RPMI8226 (cell line): Measurements from ENCODE around the gene HSPA2.
"Not testable (repeated sequence)": the region's sequence is repeated elsewhere in the genome, so short reads cannot be mapped to it uniquely, and the experiment has no call there.

Experiments used
- DNase-seq: peaks from one replicate; pipeline ENCODE4 v3.0.0-alpha.2; 2015

HSPA2 gene

DNA sequence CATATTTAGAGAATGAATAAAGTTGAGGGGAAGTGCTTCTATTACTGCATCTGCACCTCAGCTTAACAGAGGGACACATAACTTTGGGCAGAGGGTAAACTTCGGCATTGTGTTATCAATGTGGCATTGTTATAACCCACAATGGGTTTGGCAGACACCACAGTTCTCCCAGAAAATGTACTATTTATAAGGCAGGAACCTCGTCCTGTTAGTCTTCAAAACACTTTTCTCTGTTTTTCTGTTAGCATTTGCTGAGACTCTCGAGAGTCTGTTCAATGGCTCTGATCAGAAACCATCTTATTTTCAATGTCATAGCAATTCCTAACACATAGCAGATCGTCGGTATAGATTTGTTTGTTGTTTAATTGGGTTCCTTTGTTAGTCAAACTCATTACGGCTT lies 23.2 kb downstream of the HSPA2 start:
- DNase-seq: no peak

DNA sequence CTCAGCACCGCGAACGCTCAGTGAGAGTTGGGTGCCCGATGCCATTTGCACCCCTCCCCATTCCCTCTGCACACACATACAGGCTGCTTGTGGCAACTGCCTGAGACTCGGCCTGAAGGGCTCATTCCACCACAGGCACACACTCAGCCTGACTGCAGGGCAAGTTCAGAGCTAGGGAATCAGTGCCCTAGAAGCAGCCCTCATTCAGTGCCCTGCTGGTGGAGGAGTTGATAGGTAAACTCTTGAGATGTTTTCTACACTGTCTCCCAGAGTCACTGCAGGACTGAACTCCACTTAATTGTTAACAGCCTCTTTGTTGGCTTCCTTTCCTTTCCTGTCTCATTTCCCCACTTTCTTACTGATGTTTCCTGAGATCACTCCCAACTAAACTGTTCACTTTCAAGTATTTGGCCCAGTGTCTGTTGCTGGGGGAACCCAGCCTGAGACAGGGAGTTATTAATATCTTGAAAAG lies 26.1 kb downstream of the HSPA2 start:
- no peak for DNase-seq

DNA sequence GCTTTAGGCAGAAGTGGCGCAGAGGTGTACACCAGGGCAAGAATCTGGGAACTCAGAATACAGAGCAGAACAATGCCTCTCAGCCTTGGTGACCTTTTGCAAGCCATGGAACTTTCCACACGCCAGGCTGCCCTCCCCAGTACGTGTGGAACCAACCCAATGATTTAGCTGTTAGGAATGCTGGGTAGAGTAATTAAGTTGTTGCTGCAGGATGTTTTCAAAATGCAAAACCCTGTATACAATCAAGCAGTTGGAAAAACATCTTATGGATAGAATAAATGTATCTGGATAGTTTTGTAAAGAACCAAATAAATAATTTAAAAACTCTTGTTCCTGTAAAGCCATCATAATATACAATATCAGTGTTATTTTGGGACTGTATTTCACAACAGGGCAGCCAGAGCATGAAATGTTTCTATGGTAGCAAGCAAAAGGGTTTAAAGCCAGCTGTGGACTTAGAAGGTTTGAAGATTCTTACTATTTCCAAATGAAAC lies 28.6 kb downstream of the HSPA2 start:
- no peak for DNase-seq

DNA sequence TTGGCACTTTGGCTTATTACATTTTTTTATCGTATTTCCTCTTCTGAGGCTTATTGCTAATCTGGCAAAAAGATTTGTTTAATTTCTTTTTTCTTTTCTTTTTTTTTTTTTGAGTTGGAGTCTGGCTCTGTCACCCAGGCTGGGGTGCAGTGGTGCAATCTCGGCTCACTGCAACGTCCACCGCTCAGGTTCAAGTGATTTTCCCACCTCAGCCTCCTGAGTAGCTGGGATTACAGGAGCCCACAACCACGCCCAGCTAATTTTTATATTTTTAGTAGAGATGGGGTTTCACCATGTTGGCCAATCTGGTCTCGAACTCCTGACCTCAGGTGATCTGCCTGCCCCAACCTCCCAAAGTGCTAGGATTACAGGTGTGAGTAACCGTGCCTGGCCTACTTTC lies 29.1 kb downstream of the HSPA2 start:
- not testable (repeated sequence) for DNase-seq

DNA sequence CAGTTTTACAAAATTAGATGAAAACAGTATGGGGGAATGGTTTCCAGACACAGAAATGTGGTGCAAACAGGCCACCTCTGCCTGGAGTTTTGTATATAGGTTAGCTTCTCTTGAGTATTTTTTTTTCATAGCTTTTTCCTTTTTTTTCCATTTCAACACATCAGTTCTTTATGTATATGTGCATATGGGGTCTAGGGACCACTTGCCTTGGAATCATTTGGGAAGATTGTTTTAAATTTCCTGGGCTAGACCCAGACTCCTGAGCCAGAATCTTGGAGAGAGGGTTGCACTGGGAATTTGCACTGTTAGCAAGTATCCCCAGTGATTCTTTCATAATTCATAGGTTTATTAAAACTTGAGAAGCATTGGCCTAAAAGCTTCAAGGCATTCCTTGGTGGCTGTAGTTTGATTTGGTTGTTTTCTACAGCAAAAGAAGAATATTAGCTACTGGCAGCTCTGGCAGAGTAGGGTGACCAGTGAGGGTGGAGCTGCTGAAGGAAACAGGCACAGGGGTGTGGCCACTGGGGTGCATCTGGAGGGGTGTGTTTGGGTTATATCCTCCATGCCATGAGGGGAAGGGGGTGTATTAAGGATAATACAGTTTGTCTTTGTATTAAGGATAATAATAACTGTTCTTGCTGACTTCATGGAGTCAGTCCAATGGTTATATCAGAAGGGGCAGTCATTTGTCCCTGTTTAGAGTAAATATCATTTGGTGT lies 32.0 kb downstream of the HSPA2 start:
- no peak for DNase-seq

DNA sequence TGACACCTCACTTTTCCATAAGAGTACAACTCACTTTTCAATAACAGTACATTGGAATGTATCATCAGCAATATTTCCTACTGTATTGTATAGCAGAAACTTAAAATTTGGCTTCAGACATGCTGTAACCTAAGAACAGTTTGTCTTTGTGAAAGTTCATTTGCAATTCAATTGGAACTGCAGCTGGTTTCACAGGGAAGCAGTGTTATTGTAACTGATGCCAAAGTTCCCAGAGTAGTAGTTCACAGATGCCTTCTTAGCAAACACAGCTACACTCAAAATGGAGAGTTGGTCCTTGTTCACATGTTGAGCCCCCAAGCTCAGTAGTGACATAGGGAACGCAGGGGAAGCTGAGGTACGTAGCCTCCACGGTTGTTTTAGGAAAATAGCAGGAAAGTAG lies 32.6 kb downstream of the HSPA2 start:
- no peak for DNase-seq

DNA sequence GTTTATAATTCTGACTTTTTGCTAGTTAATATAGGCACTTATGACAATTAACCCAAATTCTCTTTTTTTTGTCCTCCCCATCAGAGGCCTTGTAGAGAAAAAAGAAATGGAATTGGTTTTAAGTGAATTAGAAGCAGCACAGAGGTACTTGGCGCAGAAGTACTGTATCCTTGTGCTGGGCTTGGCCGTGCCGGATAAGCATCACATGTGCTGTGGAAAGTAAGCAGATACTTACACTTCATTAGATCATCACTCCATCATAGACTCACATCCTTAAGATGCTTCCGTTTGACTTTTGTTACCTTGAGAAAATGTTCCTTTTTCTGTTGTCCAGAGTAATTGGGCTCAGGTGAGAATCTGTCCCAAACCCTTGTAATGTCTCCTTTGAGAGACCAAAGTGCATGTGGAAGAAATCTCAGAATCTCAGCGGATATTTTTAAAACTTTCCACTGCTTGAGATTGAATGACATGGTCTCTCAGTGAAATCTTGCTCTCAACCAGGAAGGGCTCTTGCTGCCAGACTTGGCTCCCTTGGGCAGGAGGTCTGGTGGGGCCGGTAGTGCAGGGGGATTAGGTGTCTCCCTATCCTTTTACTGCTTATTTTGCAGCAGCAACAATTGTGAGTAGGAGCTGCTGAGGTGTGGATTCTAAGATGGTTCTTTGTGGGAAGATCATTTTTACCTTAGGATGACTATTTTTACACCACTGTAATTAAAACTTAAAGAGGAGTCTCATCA lies 34.0 kb downstream of the HSPA2 start:
- DNase-seq: no peak

DNA sequence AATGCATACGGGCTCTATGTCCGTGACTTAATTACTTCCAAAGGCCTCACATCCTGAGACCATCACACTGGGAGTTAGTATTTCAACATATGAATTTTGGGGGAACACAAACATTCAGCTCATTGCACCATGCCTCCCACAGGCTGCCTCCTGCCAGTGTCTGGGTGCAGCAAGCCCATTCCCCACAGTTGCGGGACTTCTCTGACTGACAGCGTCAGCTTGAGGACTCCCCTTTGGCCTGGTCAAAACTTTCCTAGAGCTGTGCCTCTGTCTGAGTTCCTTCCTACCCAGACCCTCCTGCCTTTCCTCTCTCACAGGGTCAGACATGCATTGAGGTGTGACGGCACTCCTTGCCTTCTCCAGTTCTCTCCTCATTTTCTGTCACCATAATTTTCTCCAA lies 36.7 kb downstream of the HSPA2 start:
- no peak for DNase-seq

DNA sequence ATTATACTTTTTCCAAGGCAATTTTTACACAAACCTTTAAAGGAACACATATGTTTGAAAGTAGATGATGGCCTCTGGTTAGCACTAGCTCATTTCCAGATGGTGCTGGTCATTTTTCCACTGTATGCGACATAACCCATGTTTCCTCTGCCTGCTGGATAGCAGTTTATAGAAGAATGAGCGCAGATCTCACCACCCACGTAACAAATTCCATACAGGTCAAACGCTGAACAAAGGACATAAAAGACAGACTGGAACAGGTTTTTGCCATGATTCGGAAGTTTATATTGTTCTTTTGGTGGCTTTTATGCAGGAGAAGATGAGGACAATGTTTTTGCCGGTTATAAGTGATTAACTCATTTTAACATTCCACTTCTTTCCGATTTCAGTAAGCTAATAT lies 39.9 kb downstream of the HSPA2 start:
- DNase-seq: no peak

DNA sequence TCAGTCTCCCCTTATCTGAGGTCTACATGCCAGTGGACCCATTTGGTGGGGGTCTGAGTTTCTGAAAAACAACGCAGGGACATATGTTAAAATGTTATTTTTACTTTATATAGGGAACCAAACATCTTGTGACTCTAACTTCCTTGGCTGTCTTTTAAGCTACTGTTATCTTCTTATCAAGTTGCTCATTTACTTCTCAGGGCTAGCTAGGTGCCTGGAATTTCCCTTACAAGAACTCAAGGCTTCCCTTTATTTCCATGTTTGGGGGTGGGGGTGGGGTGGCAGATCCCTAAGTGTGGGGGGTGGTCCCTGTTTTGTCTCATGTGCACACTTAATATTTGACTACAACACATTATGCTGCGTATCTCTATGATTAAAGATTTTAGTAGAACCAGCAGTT lies 40.8 kb downstream of the HSPA2 start:
- DNase-seq: no peak

DNA sequence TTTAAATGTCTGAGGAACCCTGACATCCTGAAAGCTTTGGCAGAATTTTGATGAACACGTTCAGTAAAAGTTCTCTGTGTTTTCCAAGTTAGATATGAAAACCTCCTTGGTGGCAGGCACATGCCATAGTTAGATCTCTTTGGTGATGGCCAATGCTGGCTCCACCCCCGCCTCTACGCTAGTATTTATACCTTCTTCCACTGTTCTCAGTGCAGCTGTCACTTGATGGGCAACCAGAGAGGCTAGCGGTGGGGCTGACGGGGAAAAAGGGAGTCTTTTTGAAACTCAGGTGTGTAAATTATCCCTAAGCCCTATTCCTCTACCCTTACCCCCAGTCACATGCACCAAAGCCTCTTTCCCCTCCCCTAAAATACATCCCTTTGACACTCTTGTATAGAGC lies 41.3 kb downstream of the HSPA2 start:
- no peak for DNase-seq

DNA sequence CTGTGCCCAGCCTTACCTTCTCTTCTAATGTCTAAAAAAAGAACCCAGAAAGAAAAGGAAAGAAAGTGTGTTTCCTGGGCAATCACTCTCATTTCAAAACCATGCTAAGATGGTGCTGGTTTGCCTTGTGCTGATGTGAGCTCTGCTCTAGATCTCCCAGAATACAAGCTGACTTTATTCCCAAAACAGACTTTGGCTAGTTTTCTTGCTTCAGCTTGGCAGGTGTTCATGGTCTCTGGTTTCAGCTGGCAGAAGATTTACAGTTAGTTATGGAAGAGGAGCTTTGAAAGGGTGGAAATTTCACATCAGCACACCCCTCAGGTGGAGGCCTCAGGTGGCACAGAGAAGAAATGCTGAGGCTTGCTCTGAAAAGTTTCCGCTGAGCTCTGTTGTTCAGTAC lies 43.6 kb downstream of the HSPA2 start:
- DNase-seq: peak; percentile 27

DNA sequence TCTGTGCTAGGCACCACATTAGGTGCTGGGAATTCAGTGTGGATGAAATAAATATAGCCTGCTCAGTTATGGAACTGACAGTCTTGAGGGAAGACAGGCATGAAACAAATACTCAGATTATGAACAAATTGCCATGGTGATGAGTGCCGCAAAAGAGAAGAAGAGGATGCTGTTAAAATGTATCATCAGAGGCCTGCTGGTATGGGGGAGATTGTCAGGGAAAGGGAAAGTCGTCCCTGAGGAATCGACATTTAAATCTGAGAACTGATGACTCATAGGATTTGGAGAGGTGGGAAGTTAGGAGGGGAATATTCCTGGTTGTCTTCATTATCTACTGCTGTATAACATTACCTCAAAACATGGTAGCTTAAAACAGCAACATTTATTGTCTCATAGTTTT lies 51.3 kb downstream of the HSPA2 start:
- no peak for DNase-seq
